K562 (cell line): Measurements from ENCODE around the gene TBC1D5. TPM values are rescaled to one million over a fixed set of nuclear protein-coding genes. Genes with fewer than 3 reads are reported as not detected.

ENCODE experiments used
- ATAC-seq: fragments of 200-7000 bp; cut with Tn5 transposase; 3 replicates; pipeline ENCODE4 v1.9.1; 2020; ENCODE audit warnings: moderate library complexity
- BruUV-seq: library from RNA; stranded (reverse); fragments of 400-500 nt; replicated peaks from 2 replicates; lab custom pipeline; 2021; lab: Mats Ljungman, UMichigan
- CTCF ChIA-PET: fragments of 300-600 bp; formaldehyde crosslinking; extraction: SDS; loops from one replicate; lab custom pipeline; 2021; ENCODE audit warnings: low intra/inter-chr PET ratio; lab: Yijun Ruan, JAX
- POLR2A ChIA-PET: fragments of 300-600, 350-650 bp; sonication (Branson Sonifier 250); formaldehyde crosslinking; extraction: SDS; loops from one replicate; lab custom pipeline; 2021; ENCODE audit warnings: antibody characterized with exemption, inconsistent platforms; lab: Yijun Ruan, JAX
- DNase-seq, 4 experiments: peaks; one replicate each; pipeline versions ENCODE4 v3.0.0 to v3.0.0-alpha.2; 2011 to 2018; ENCODE audit warnings: low spot score in 3 of 4, mixed read lengths in 3 of 4; ENCODE audit errors: extremely low read depth in 1 of 4
- FAIRE-seq: peaks from 2 replicates; lab custom pipeline; 2011; peaks lifted over from hg19 to GRCh38; lab: Jason Lieb, UNC
- H2AFZ ChIP-seq: 2 replicates; pipeline ENCODE4 v1.6.0; 2011; ENCODE audit warnings: low read depth, low read length, control low read depth, inconsistent platforms
- H3K27ac ChIP-seq: fragments of 200-600 bp; 3 replicates; pipeline ENCODE4 v1.8.0; 2011; ENCODE audit warnings: low read depth, mild to moderate bottlenecking, control low read depth, inconsistent platforms, low read length, moderate library complexity, mixed read lengths; ENCODE audit errors: extremely low read depth
- H3K27me3 ChIP-seq, 2 experiments: fragments of 300-600 bp in 1 of 2; 2 replicates in 1 of 2; 3 replicates in 1 of 2; pipeline versions ENCODE4 v1.6.0 to v1.8.0; 2011; ENCODE audit warnings: inconsistent platforms in 2 of 2, low read length in 2 of 2, mild to moderate bottlenecking in 1 of 2, mixed read lengths in 1 of 2, moderate library complexity in 1 of 2; ENCODE audit not compliant: control insufficient read depth in 2 of 2, insufficient read depth in 2 of 2
- H3K36me3 ChIP-seq: fragments of 300-600 bp; 3 replicates; pipeline ENCODE4 v1.8.0; 2011; ENCODE audit warnings: mild to moderate bottlenecking, low read length, inconsistent platforms; ENCODE audit not compliant: control insufficient read depth, insufficient read depth
- H3K4me1 ChIP-seq, 2 experiments: fragments of 200-600 bp in 1 of 2; replicated peaks in 1 of 2; 2 replicates in 1 of 2; 3 replicates in 1 of 2; pipeline versions ENCODE4 v1.5.1 to v1.8.0; 2011; ENCODE audit warnings: inconsistent platforms in 2 of 2, low read length in 2 of 2, mild to moderate bottlenecking in 1 of 2, mixed read lengths in 1 of 2, moderate library complexity in 1 of 2; ENCODE audit not compliant: control insufficient read depth in 2 of 2, insufficient read depth in 2 of 2
- H3K4me2 ChIP-seq: 2 replicates; pipeline ENCODE4 v1.6.1; 2011; ENCODE audit warnings: low read length, control low read depth, inconsistent platforms, mixed read lengths; ENCODE audit not compliant: insufficient read depth
- H3K4me3 ChIP-seq: fragments of 200-600 bp; sonication (generic), shearing (Covaris generic); 2 replicates; pipeline ENCODE4 v1.5.1; 2016; ENCODE audit warnings: control low read depth, inconsistent platforms
- H3K79me2 ChIP-seq: fragments of 200-600 bp; 3 replicates; pipeline ENCODE4 v1.8.0; 2011; ENCODE audit warnings: low read length, inconsistent platforms; ENCODE audit not compliant: control insufficient read depth, insufficient read depth
- H3K9ac ChIP-seq, 2 experiments: 2 replicates each; pipeline versions ENCODE4 v1.6.0 to v1.6.1; 2011; ENCODE audit warnings: low read depth in 2 of 2, low read length in 2 of 2, control low read depth in 1 of 2, inconsistent platforms in 1 of 2, mild to moderate bottlenecking in 1 of 2, mixed read lengths in 1 of 2; ENCODE audit not compliant: insufficient read depth in 1 of 2
- H3K9me1 ChIP-seq: one replicate; pipeline ENCODE4 v1.6.0; 2011; ENCODE audit warnings: inconsistent platforms, mild to moderate bottlenecking, low read length, moderate library complexity; ENCODE audit not compliant: control insufficient read depth, insufficient read depth
- H3K9me3 ChIP-seq: replicated peaks from 2 replicates; pipeline ENCODE4 v1.5.1; 2011; ENCODE audit warnings: low read depth, low read length, inconsistent platforms; ENCODE audit not compliant: control insufficient read depth, insufficient read depth
- H4K20me1 ChIP-seq: replicated peaks from 2 replicates; pipeline ENCODE4 v1.6.1; 2011; ENCODE audit warnings: low read length, inconsistent platforms, mixed read lengths; ENCODE audit not compliant: control insufficient read depth, insufficient read depth
- CREB5 ChIP-seq: fragments of 250-450 bp; sonication (Bioruptor Pico); IDR thresholded peaks from 2 replicates; pipeline ENCODE4 v1.5.0; 2020; ENCODE audit warnings: mild to moderate bottlenecking
- EP300 ChIP-seq: IDR thresholded peaks from 2 replicates; pipeline ENCODE4 v1.6.1; 2012; ENCODE audit warnings: low read length, improper control_type of control experiment
- HMGN3 ChIP-seq: IDR thresholded peaks from 2 replicates; pipeline ENCODE4 v1.6.1; 2011; ENCODE audit warnings: borderline replicate concordance, low read depth, mild to moderate bottlenecking, mixed read lengths, low read length; ENCODE audit not compliant: insufficient read length; ENCODE audit errors: extremely low read depth
- L3MBTL2 ChIP-seq: fragments of 450-650 bp; IDR thresholded peaks from 2 replicates; pipeline ENCODE4 v1.6.1; 2016; ENCODE audit warnings: mild to moderate bottlenecking, moderate library complexity
- MNT ChIP-seq, 2 experiments: fragments of 450-650 bp; conservative IDR thresholded peaks; 2 replicates each; pipeline ENCODE4 v1.6.1; 2017; ENCODE audit warnings: mild to moderate bottlenecking in 2 of 2, moderate library complexity in 2 of 2
- MTA3 ChIP-seq: fragments of 450-650 bp; formaldehyde crosslinking; IDR thresholded peaks from 2 replicates; pipeline ENCODE4 v1.6.1; 2017; ENCODE audit warnings: mild to moderate bottlenecking, borderline replicate concordance
- PATZ1 ChIP-seq: fragments of 250-450 bp; sonication (Bioruptor Pico); IDR thresholded peaks from 2 replicates; pipeline ENCODE4 v1.5.0; 2020; ENCODE audit warnings: mild to moderate bottlenecking, borderline replicate concordance
- PBX2 ChIP-seq, 2 experiments: IDR thresholded peaks in 1 of 2; conservative IDR thresholded peaks in 1 of 2; 2 replicates each; pipeline ENCODE4 v1.6.1; 2016; ENCODE audit warnings: low read depth in 2 of 2, mild to moderate bottlenecking in 1 of 2, missing compliant biosample characterization in 1 of 2, missing genetic modification characterization in 1 of 2, moderate library complexity in 1 of 2
- PML ChIP-seq: IDR thresholded peaks from 2 replicates; pipeline ENCODE4 v1.6.1; 2012; ENCODE audit warnings: low read length, inconsistent platforms
- TEAD4 ChIP-seq, 2 experiments: sonication (generic) in 1 of 2; formaldehyde crosslinking in 1 of 2; IDR thresholded peaks; 2 replicates each; pipeline versions ENCODE4 v1.6.1 to v1.8.0; 2012 to 2022; ENCODE audit warnings: borderline replicate concordance in 1 of 2, inconsistent platforms in 1 of 2, low read length in 1 of 2, mild to moderate bottlenecking in 1 of 2, missing genetic modification reagents in 1 of 2
- USF1 ChIP-seq: sonication (generic); formaldehyde crosslinking; IDR thresholded peaks from 2 replicates; pipeline ENCODE4 v1.9.0; 2022; ENCODE audit warnings: mild to moderate bottlenecking, missing genetic modification reagents
- WGBS: fragments of 100-300 bp; shearing (Covaris generic); methylation state at CpG from one replicate; pipeline ENCODE4 v1.1.6; 2016; ENCODE audit warnings: low coverage, mixed read lengths; ENCODE audit not compliant: insufficient coverage; ENCODE audit errors: missing lambda C conversion rate; 5-methylcytosine and 5-hydroxymethylcytosine counted together
- in situ Hi-C: fragments of 300-500 bp; cut with MboI; formaldehyde crosslinking; loops from 4 replicates; pipeline ENCODE4 v1.15.0; 2018; ENCODE audit warnings: inconsistent platforms, mixed read lengths
- intact Hi-C: fragments of 100-400 bp; cut with micrococcal nuclease; formaldehyde crosslinking; loops from 2 replicates; pipeline ENCODE4 v1.14.2; 2022
- polyA plus RNA-seq, 8 experiments: library from polyadenylated mRNA; depleted of rRNA in 4 of 8; stranded (reverse) in 5 of 8; unstranded in 3 of 8; fragments of >200 nt; fragmentation: Nextera tagmentation in 2 of 8; fragmentation: Illumina TruSeq in 1 of 8; extraction: Ambion mirVana in 2 of 8; extraction: Trizol in 1 of 8; gene quantifications; 2 replicates each; pipeline versions ENCODE4 v1.2.1 to v1.2.3, GENCODE V29; 2011 to 2014; ENCODE audit warnings: inconsistent platforms in 1 of 8, missing spikeins in 1 of 8
- total RNA-seq, 7 experiments: library from RNA; depleted of rRNA in 6 of 7; stranded (reverse); fragments of >200 nt in 6 of 7; fragmentation: Illumina TruSeq in 2 of 7; extraction: Trizol in 2 of 7; gene quantifications; 2 replicates each; pipeline versions ENCODE4 v1.2.1 to v1.2.3, GENCODE V29; 2011 to 2021; ENCODE audit warnings: low replicate concordance in 1 of 7

The TBC1D5 gene
- total and polyA plus RNA-seq, 9 of the 15 experiments (the other 6 are each of a cell fraction or from before 2014, with no cell fraction given), result 2.9 to 38.1 (median 25.6) TPM

- in situ Hi-C loops (loop anchor here (25.0 kb wide), 1 partner anchor 969 kb away; no protein-coding TSS in a partner anchor), intact Hi-C loops (loop anchor here (5.0 to 10.0 kb wide), 2 partner anchors 299 to 982 kb away; partner anchors contain the start of genes SATB1 and TBC1D5)
- Histone ChIP-seq H3K79me2 (no peaks in the 10 kb centered on the region), H3K4me1 (peaks cover 0 to 29% of the 10 kb centered on the region in 2 experiments; a peak in 3 of 5 replicates), H4K20me1 (no peaks in the 10 kb centered on the region), H3K9me1 (no peaks in the 10 kb centered on the region), H3K4me2 (peak overlapping the region; percentile 52; the same call in 1 of the 2 replicates), H3K4me3 (no peak overlapping the region), H3K9me3 (no peaks in the 10 kb centered on the region; the same call in 1 of the 2 replicates), H2AFZ (peak overlapping the region; percentile 76), H3K27ac (peak overlapping the region; percentile 70), H3K27me3 (no peaks in the 10 kb centered on the region), H3K36me3 (no peaks in the 10 kb centered on the region), H3K9ac (peak overlapping the region in 1 of 2 experiments; percentile 31; a peak in 2 of 4 replicates)
- ChIA-PET POLR2A (interaction anchor here (0.8 to 1.4 kb wide), 2 partner anchors 9 to 17 kb away, joined by 3 to 4 read pairs; no protein-coding TSS in a partner anchor), CTCF (no interaction called here)
- FAIRE-seq (peak; percentile 55), DNase-seq (peak in 2 of 4 experiments; percentile 43 to 75), ATAC-seq (peak; percentile 88)
- no TSS peak for BruUV-seq
- 4% methylated on average over 4 of the region's 4 CpGs for WGBS
- TF ChIP-seq PML, result 0 out of 2 replicates have a peak, but pooled peaks have one; percentile 19
- peak; percentile 58; the same call in 1 of the 2 replicates for TF ChIP-seq L3MBTL2
- no peak for TF ChIP-seq CREB5
- TF ChIP-seq HMGN3, result no peak
- TF ChIP-seq MNT (conservative IDR thresholded peaks at IDR 0.05), result peak; percentile 52; a peak in 2 of 4 replicates
- peak; percentile 80 for TF ChIP-seq TEAD4 (IDR thresholded peaks at IDR 0.05; ENCODE audit: low read length)
- no peak for TF ChIP-seq TEAD4 (CRISPR knock-in tag; IDR thresholded peaks at IDR 0.05; ENCODE audit: borderline replicate concordance)
- no peak for TF ChIP-seq MTA3
- TF ChIP-seq PATZ1 (CRISPR knock-in tag), result no peak
- TF ChIP-seq USF1 (CRISPR knock-in tag), result peak; percentile 39; the same call in 1 of the 2 replicates
- TF ChIP-seq PBX2 (CRISPR knock-in tag; IDR thresholded peaks at IDR 0.05; ENCODE audit: low read depth), result no peak
- peak; percentile 79 for TF ChIP-seq PBX2 (tag; conservative IDR thresholded peaks at IDR 0.05; ENCODE audit: low read depth)
- peak; percentile 61; the same call in 1 of the 2 replicates for TF ChIP-seq EP300
Measured at GRCh38 chr3:17443142-17443541, 299.3 kb downstream of the TBC1D5 start.
